Measurements from ENCODE around the gene GPR21.
A peak's percentile ranks its signal among the peaks of the same experiment; 100 is the strongest.

The GPR21 gene

GRCh38 chr9:123067136-123067535 lies 33.7 kb downstream of the GPR21 start:
- no peak for DNase-seq

GRCh38 chr9:123069010-123069481 lies 35.6 kb downstream of the GPR21 start:
- no peak for DNase-seq

- no peak for DNase-seq
Observed at GRCh38 chr9:123070198-123070597, 36.7 kb downstream of the GPR21 start.

GRCh38 chr9:123072407-123072995 lies 39.0 kb downstream of the GPR21 start:
- DNase-seq, result no peak

- DNase-seq, result no peak
Observed at GRCh38 chr9:123073441-123073840, 40.0 kb downstream of the GPR21 start.

GRCh38 chr9:123073991-123074422 lies 40.5 kb downstream of the GPR21 start:
- DNase-seq, result no peak

- no peak for DNase-seq
Observed at GRCh38 chr9:123074628-123075027, 41.2 kb downstream of the GPR21 start.

- no peak for DNase-seq
Observed at GRCh38 chr9:123080444-123080843, 47.0 kb downstream of the GPR21 start.

- DNase-seq, result peak; percentile 17 to 37
Observed at GRCh38 chr9:123081824-123082223, 48.4 kb downstream of the GPR21 start.

GRCh38 chr9:123083680-123084079 lies 50.2 kb downstream of the GPR21 start:
- DNase-seq, result no peak

GRCh38 chr9:123084256-123084655 lies 50.8 kb downstream of the GPR21 start:
- DNase-seq, result no peak

Measured in CD4-positive, alpha-beta T cell treated with Interferon alpha-2 for 1 hour (primary cell).